Measurements from ENCODE around the gene P2RX2.

The P2RX2 gene

DNA sequence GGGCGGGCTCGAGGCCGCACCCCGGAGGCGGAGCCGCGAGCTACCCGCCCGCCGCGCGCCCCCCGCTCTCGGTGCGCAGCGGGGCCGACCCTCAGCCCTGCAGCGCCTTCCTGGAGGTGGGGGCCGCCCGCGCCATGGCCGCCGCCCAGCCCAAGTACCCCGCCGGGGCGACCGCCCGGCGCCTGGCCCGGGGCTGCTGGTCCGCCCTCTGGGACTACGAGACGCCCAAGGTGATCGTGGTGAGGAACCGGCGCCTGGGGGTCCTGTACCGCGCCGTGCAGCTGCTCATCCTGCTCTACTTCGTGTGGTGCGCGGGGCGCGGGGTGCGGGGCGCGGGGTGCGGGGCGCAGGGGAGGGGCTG lies at the start of gene P2RX2:
TSS of gene P2RX2 (plus strand) at position 94 of the 361 bp plus-strand sequence. CDS start at position 135, 41 bp downstream.
- TF ChIP-seq CTCF (IDR thresholded peaks at IDR 0.05; ENCODE audit: low read length, missing control alignments) = no peak
- no peak for DNase-seq (ENCODE audit: low read depth)
- no peak within 1 kb of the TSS for H3K4me3 ChIP-seq (replicated peaks; ENCODE audit: low read depth, low read length)

GRCh38 chr12:132568826-132569480 lies 49.6 kb upstream of the P2RX2 start:
- no peak for TF ChIP-seq CTCF (IDR thresholded peaks at IDR 0.05; ENCODE audit: low read length, missing control alignments)
- H3K4me3 ChIP-seq (replicated peaks; ENCODE audit: low read depth, low read length) = no peak overlapping the region
- no peak for DNase-seq (ENCODE audit: low read depth)

- no peak for DNase-seq (ENCODE audit: low read depth)
- TF ChIP-seq CTCF (IDR thresholded peaks at IDR 0.05; ENCODE audit: low read length, missing control alignments) = no peak
- H3K4me3 ChIP-seq (replicated peaks; ENCODE audit: low read depth, low read length) = no peak overlapping the region
Measured at GRCh38 chr12:132569856-132570480, 48.6 kb upstream of the P2RX2 start.

DNA sequence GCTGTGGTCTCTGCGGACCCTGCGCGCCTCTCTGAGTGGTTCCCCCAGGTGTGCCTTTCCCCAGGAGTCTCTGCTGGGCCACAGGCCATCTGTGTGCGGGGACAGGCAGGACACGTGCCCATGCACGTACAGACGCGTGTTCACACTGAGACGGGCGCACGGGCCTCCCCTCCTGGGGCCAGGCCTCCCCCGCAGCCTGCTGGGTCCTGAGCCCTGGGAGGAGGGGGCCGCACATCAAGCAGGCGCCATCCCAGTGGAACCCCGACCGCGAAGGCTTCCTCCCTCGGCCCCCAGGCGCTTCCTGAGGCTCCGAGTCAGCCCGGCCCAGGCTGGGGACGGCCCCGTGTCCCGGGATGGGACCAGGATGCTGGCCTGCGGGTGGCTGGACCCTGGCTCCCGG lies 47.9 kb upstream of the P2RX2 start:
- TF ChIP-seq CTCF (IDR thresholded peaks at IDR 0.05; ENCODE audit: low read length, missing control alignments) = no peak
- DNase-seq (ENCODE audit: low read depth) = no peak
- no peak overlapping the region for H3K4me3 ChIP-seq (replicated peaks; ENCODE audit: low read depth, low read length)

DNA sequence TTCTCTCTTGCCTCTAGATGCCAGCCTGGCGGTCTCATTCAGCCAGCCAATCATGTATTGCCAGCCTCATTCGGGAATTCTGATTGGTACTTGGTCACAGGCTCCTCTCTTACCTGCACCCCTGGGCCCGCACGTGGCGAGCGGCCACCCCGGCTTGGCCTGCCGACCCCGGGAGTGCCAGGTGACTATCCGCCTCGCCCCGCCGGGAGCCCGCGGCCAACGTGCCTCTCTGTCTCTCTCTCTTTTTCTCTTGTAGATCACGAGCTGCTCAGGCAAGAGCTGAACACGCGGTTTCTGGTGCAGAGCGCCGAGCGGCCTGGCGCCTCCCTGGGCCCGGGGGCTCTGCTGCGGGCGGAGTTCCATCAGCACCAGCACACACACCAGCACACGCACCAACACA lies 47.5 kb upstream of the P2RX2 start:
- H3K4me3 ChIP-seq (replicated peaks; ENCODE audit: low read depth, low read length) = no peak overlapping the region
- DNase-seq (ENCODE audit: low read depth) = no peak
- TF ChIP-seq CTCF (IDR thresholded peaks at IDR 0.05; ENCODE audit: low read length, missing control alignments) = no peak

- no peak for DNase-seq (ENCODE audit: low read depth)
- no peak for TF ChIP-seq CTCF (IDR thresholded peaks at IDR 0.05; ENCODE audit: low read length, missing control alignments)
- H3K4me3 ChIP-seq (replicated peaks; ENCODE audit: low read depth, low read length) = no peak overlapping the region
Measured at GRCh38 chr12:132571598-132571997, 47.0 kb upstream of the P2RX2 start.

- H3K4me3 ChIP-seq (replicated peaks; ENCODE audit: low read depth, low read length) = no peak overlapping the region
- no peak for TF ChIP-seq CTCF (IDR thresholded peaks at IDR 0.05; ENCODE audit: low read length, missing control alignments)
- no peak for DNase-seq (ENCODE audit: low read depth)
Measured at GRCh38 chr12:132572106-132572505, 46.5 kb upstream of the P2RX2 start.
